HepG2 (cell line): Measurements from ENCODE around the gene HAGHL. TPM values are rescaled to one million over a fixed set of nuclear protein-coding genes. Genes with fewer than 3 reads are reported as not detected.

Source experiments
- ATAC-seq: fragments of 200-7000 bp; cut with Tn5 transposase; 3 replicates; pipeline ENCODE4 v1.9.1; 2020; ENCODE audit warnings: mild to moderate bottlenecking, moderate library complexity
- BruUV-seq: library from RNA; stranded (reverse); fragments of 400-500 nt; replicated peaks from 2 replicates; lab custom pipeline; 2021; lab: Mats Ljungman, UMichigan
- CTCF ChIA-PET: fragments of 300-600 bp; formaldehyde crosslinking; extraction: SDS; loops from one replicate; lab custom pipeline; 2021; ENCODE audit warnings: low total read pairs, inconsistent platforms, low intra/inter-chr PET ratio; lab: Yijun Ruan, JAX
- POLR2A ChIA-PET: fragments of 350-600 bp; sonication (Branson Sonifier 250); formaldehyde crosslinking; loops from one replicate; lab custom pipeline; 2020; ENCODE audit warnings: antibody characterized with exemption, inconsistent platforms; lab: Yijun Ruan, JAX
- DNase-seq: peaks from one replicate; pipeline ENCODE4 v3.0.0-alpha.2; 2015; ENCODE audit warnings: low spot score
- FAIRE-seq: peaks from 3 replicates; lab custom pipeline; 2011; peaks lifted over from hg19 to GRCh38; lab: Jason Lieb, UNC
- H2AFZ ChIP-seq: one replicate; pipeline ENCODE4 v1.6.1; 2011; ENCODE audit warnings: low read length, inconsistent platforms
- H3K27ac ChIP-seq: fragments of 300-600 bp; 3 replicates; pipeline ENCODE4 v1.8.0; 2011; ENCODE audit warnings: mixed run types, mild to moderate bottlenecking, mixed read lengths, low read length, inconsistent platforms; ENCODE audit not compliant: insufficient read depth; ENCODE audit errors: extremely low read length
- H3K27me3 ChIP-seq, 2 experiments: fragments of 200-600 bp in 1 of 2; 2 replicates in 1 of 2; 3 replicates in 1 of 2; pipeline versions ENCODE4 v1.6.0 to v1.8.0; 2011; ENCODE audit warnings: low read length in 2 of 2, mild to moderate bottlenecking in 2 of 2, moderate library complexity in 2 of 2, inconsistent platforms in 1 of 2; ENCODE audit not compliant: insufficient read depth in 2 of 2, control insufficient read depth in 1 of 2
- H3K36me3 ChIP-seq, 2 experiments: fragments of 200-600 bp in 1 of 2; replicated peaks in 1 of 2; 2 replicates in 1 of 2; 3 replicates in 1 of 2; pipeline versions ENCODE4 v1.5.1 to v1.8.0; 2011; ENCODE audit warnings: low read length in 2 of 2, inconsistent platforms in 1 of 2; ENCODE audit not compliant: insufficient read depth in 2 of 2, control insufficient read depth in 1 of 2
- H3K4me1 ChIP-seq: 2 replicates; pipeline ENCODE4 v1.5.1; 2012; ENCODE audit warnings: low read length, inconsistent platforms; ENCODE audit not compliant: insufficient read depth
- H3K4me2 ChIP-seq: 2 replicates; pipeline ENCODE4 v1.6.0; 2011; ENCODE audit warnings: low read depth, low read length, inconsistent platforms
- H3K4me3 ChIP-seq, 3 experiments: fragments of 200-600 bp in 1 of 3; sonication (generic), shearing (Covaris generic) in 1 of 3; replicated peaks in 1 of 3; 2 replicates each; pipeline ENCODE4 v1.5.1; 2011 to 2016; ENCODE audit warnings: low read length in 3 of 3, inconsistent platforms in 2 of 3, low read depth in 2 of 3, mild to moderate bottlenecking in 2 of 3, control low read depth in 1 of 3, mixed read lengths in 1 of 3; ENCODE audit not compliant: insufficient read depth in 1 of 3
- H3K79me2 ChIP-seq: one replicate; pipeline ENCODE4 v1.6.1; 2011; ENCODE audit warnings: low read length, inconsistent platforms; ENCODE audit not compliant: insufficient read depth
- H3K9ac ChIP-seq: 2 replicates; pipeline ENCODE4 v1.6.0; 2011; ENCODE audit warnings: mild to moderate bottlenecking, low read depth, low read length, inconsistent platforms; ENCODE audit not compliant: insufficient read depth
- H3K9me3 ChIP-seq: 2 replicates; pipeline ENCODE4 v1.5.1; 2012; ENCODE audit warnings: mild to moderate bottlenecking, low read length
- H4K20me1 ChIP-seq: 2 replicates; pipeline ENCODE4 v1.6.0; 2011; ENCODE audit warnings: inconsistent platforms, mild to moderate bottlenecking, low read length, moderate library complexity; ENCODE audit not compliant: insufficient read depth
- ATM ChIP-seq: fragments of 450-650 bp; IDR thresholded peaks from 2 replicates; pipeline ENCODE4 v1.7.1; 2017; ENCODE audit warnings: mild to moderate bottlenecking, borderline replicate concordance
- CEBPB ChIP-seq: IDR thresholded peaks from 2 replicates; pipeline ENCODE4 v1.6.1; 2011; ENCODE audit warnings: low read depth, low read length, improper control_type of control experiment, borderline replicate concordance
- FUBP1 ChIP-seq: sonication (generic); formaldehyde crosslinking; IDR thresholded peaks from 2 replicates; pipeline ENCODE4 v1.5.1; 2020; ENCODE audit warnings: missing genetic modification reagents, mild to moderate bottlenecking, borderline replicate concordance
- GATAD2A ChIP-seq: IDR thresholded peaks from 2 replicates; pipeline ENCODE4 v1.6.1; 2016
- HMG20A ChIP-seq: IDR thresholded peaks from 2 replicates; pipeline ENCODE4 v1.6.1; 2016; ENCODE audit warnings: borderline replicate concordance
- IKZF4 ChIP-seq: sonication (generic); formaldehyde crosslinking; IDR thresholded peaks from 2 replicates; pipeline ENCODE4 v1.5.1; 2020; ENCODE audit warnings: borderline replicate concordance, mild to moderate bottlenecking, low read depth, missing genetic modification reagents; ENCODE audit errors: not compliant biosample characterization
- KAT2B ChIP-seq: fragments of 150-350 bp; IDR thresholded peaks from 2 replicates; pipeline ENCODE4 v1.6.1; 2014; ENCODE audit warnings: low read depth, low read length, borderline replicate concordance
- MAFK ChIP-seq, 2 experiments: IDR thresholded peaks in 1 of 2; conservative IDR thresholded peaks in 1 of 2; 2 replicates each; pipeline ENCODE4 v1.6.1; 2011; ENCODE audit warnings: improper control_type of control experiment in 2 of 2, low read length in 2 of 2
- REST ChIP-seq, 2 experiments: IDR thresholded peaks; 2 replicates each; pipeline ENCODE4 v1.6.1; 2011 to 2012; ENCODE audit warnings: low read length in 2 of 2, borderline replicate concordance in 1 of 2, low read depth in 1 of 2, mild to moderate bottlenecking in 1 of 2, moderate library complexity in 1 of 2
- ZBTB33 ChIP-seq: sonication (generic); formaldehyde crosslinking; IDR thresholded peaks from 2 replicates; pipeline ENCODE4 v1.4.0; 2020; ENCODE audit warnings: missing genetic modification reagents
- ZNF235 ChIP-seq: sonication (generic); formaldehyde crosslinking; IDR thresholded peaks from 2 replicates; pipeline ENCODE4 v1.8.1; 2023; ENCODE audit warnings: mild to moderate bottlenecking, missing genetic modification reagents, borderline replicate concordance
- ZNF451 ChIP-seq: sonication (generic); formaldehyde crosslinking; IDR thresholded peaks from 2 replicates; pipeline ENCODE4 v1.5.0; 2020; ENCODE audit warnings: mild to moderate bottlenecking, missing genetic modification reagents
- ZNF484 ChIP-seq: sonication (generic); formaldehyde crosslinking; IDR thresholded peaks from 2 replicates; pipeline ENCODE4 v1.5.1; 2020; ENCODE audit warnings: mild to moderate bottlenecking, low read depth, missing genetic modification reagents, borderline replicate concordance
- ZSCAN29 ChIP-seq: sonication (generic); formaldehyde crosslinking; conservative IDR thresholded peaks from 2 replicates; pipeline ENCODE4 v1.4.0; 2020; ENCODE audit warnings: mild to moderate bottlenecking, missing genetic modification reagents
- WGBS: methylation state at CpG from one replicate; pipeline ENCODE4 v1.1.6; 2017; ENCODE audit warnings: low lambda C conversion rate; 5-methylcytosine and 5-hydroxymethylcytosine counted together
- in situ Hi-C: cut with HindIII; loops from 2 replicates; pipeline ENCODE4 v1.10.0; 2017; ENCODE audit warnings: low pct_unique_long_range_greater_than_20kb; ENCODE audit not compliant: extremely low pct_ligation_motif_present
- intact Hi-C: fragments of 100-400 bp; cut with micrococcal nuclease; formaldehyde crosslinking; loops from one replicate; pipeline ENCODE4 v1.10.0; 2022; ENCODE audit not compliant: unreplicated experiment
- polyA plus RNA-seq, 8 experiments: library from polyadenylated mRNA; depleted of rRNA in 3 of 8; stranded (reverse) in 7 of 8; unstranded in 1 of 8; fragments of >200 nt; fragmentation: Illumina TruSeq in 4 of 8; extraction: Trizol in 4 of 8; gene quantifications; 2 replicates each; pipeline versions ENCODE4 v1.2.1 to v1.2.3, GENCODE V29; 2011 to 2016; ENCODE audit warnings: low read depth in 4 of 8, missing spikeins in 1 of 8, mixed read lengths in 1 of 8; ENCODE audit not compliant: insufficient read depth in 1 of 8
- total RNA-seq, 5 experiments: library from RNA; depleted of rRNA; stranded (reverse); fragments of >200 nt; fragmentation: Illumina TruSeq; extraction: Trizol; gene quantifications; 2 replicates each; pipeline ENCODE4 v1.2.3, GENCODE V29; 2016; ENCODE audit warnings: low read depth in 1 of 5

HAGHL gene
- total and polyA plus RNA-seq, 2 of the 13 experiments (the other 11 are each of a cell fraction or from before 2014, with no cell fraction given) = 3.4 to 8.4 TPM

- TF ChIP-seq HMG20A (CRISPR knock-in tag) (no peak), ZSCAN29 (no peak), GATAD2A (CRISPR knock-in tag) (no peak), ATM (no peak), FUBP1 (no peak), MAFK (conservative IDR thresholded peaks at IDR 0.05 in 1 of 2, IDR thresholded peaks at IDR 0.05 in 1 of 2; ENCODE audit: low read length in 2 of 2) (no peak), KAT2B (no peak)
These were observed 21.3 kb downstream of the HAGHL start (continued) for GRCh38 chr16:747978-748746.

DNA sequence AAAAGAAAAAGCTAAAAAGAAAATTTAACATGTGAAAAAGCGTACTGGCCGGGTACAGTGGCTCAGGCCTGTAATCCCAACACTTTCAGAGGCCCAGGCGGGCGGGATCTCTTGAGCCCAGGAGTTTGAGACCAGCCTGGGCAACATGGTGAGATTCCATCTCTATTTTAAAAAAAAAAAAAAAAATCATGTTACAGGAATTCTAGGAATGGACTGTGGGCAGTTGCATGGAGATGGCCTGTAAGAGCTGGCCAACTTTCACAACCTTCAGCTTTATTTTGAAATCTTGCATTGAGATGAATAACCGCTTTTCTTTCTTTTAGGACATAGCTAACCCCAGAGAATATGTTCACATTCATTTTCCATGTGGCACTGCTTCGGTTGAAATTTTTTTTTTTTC is 22.1 kb downstream of the HAGHL start:
- no peaks in the 10 kb centered on the region for H3K79me2 ChIP-seq
- in situ Hi-C loops = no loop called here
- DNase-seq (no peak), ATAC-seq (no peak), FAIRE-seq (no peak)
- POLR2A ChIA-PET = interaction anchor here (1.0 to 1.2 kb wide), 2 partner anchors 8 to 12 kb away, joined by 4 read pairs; partner anchors contain the start of genes CIAO3 and MSLN
- intact Hi-C loops = no loop called here
- peaks cover 5 to 43% of the 10 kb centered on the region in 2 experiments; a peak in 4 of 5 replicates for H3K27me3 ChIP-seq
- no peaks in the 10 kb centered on the region for H3K36me3 ChIP-seq
- H2AFZ ChIP-seq = no peak overlapping the region
- CTCF ChIA-PET = no interaction called here
- H3K4me2 ChIP-seq = no peak overlapping the region
- no peak overlapping the region for H3K27ac ChIP-seq
- no peaks in the 10 kb centered on the region for H3K9me3 ChIP-seq
- H3K9ac ChIP-seq = no peak overlapping the region
- H3K4me1 ChIP-seq = peaks cover 11% of the 10 kb centered on the region
- no peak overlapping the region for H3K4me3 ChIP-seq
- no peaks in the 10 kb centered on the region for H4K20me1 ChIP-seq
- 18% methylated on average over 6 of the region's 6 CpGs for WGBS
- BruUV-seq = no TSS peak
- TF ChIP-seq REST (IDR thresholded peaks at IDR 0.05; ENCODE audit: borderline replicate concordance in 1 of 2, low read depth in 1 of 2, low read length in 2 of 2) = no peak
- TF ChIP-seq ZNF235 (CRISPR knock-in tag) = no peak
- TF ChIP-seq ZBTB33 (CRISPR knock-in tag) = no peak
- no peak for TF ChIP-seq IKZF4 (CRISPR knock-in tag)
- TF ChIP-seq ZNF451 (CRISPR knock-in tag) = no peak
- TF ChIP-seq ZNF484 (CRISPR knock-in tag) = no peak
- TF ChIP-seq CEBPB = 0 out of 2 replicates have a peak, but pooled peaks have one; percentile 34
